ENCODE measurements around the gene YPEL5. TPM values are rescaled to one million over a fixed set of nuclear protein-coding genes. Genes with fewer than 3 reads are reported as not detected.
A peak's percentile ranks its signal among the peaks of the same experiment; 100 is the strongest.

YPEL5 gene
- total and polyA plus RNA-seq, 2 experiments from 2014 or later: 65.5 to 134 TPM

DNA sequence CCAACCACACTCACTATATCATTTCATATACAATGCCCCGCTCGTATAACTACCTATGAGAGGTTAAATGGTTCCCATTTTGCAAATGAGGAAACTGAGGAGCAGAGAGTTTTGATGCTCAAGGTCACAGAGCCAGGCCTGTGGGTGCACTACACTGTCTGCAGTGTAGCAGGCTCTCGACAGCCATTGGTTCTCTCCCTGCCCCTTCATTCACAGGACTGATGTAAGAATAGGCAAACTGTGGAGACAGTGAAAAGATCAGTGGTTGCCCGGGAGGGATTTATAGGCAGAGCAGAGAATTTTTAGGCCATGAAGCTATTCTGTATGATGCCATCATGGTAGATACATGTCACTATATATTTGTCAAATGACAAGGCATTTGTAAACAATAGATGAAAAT lies 45.5 kb downstream of the YPEL5 start:
- no peaks in the 10 kb centered on the region for H3K9me3 ChIP-seq (ENCODE audit: low read depth)
- TF ChIP-seq CTCF (IDR thresholded peaks at IDR 0.05; ENCODE audit: low read depth, low read length): no peak
- no peaks in the 10 kb centered on the region for H3K27me3 ChIP-seq
- DNase-seq (ENCODE audit: low read depth in 1 of 2, low spot score in 1 of 2): peak in 1 of 2 donors; percentile 41
- H3K4me3 ChIP-seq: no peak overlapping the region
- H3K4me1 ChIP-seq (ENCODE audit: low read depth): peaks cover 40% of the 10 kb centered on the region
- H3K36me3 ChIP-seq: no peaks in the 10 kb centered on the region
- peak overlapping the region; percentile 92 for H3K27ac ChIP-seq

DNA sequence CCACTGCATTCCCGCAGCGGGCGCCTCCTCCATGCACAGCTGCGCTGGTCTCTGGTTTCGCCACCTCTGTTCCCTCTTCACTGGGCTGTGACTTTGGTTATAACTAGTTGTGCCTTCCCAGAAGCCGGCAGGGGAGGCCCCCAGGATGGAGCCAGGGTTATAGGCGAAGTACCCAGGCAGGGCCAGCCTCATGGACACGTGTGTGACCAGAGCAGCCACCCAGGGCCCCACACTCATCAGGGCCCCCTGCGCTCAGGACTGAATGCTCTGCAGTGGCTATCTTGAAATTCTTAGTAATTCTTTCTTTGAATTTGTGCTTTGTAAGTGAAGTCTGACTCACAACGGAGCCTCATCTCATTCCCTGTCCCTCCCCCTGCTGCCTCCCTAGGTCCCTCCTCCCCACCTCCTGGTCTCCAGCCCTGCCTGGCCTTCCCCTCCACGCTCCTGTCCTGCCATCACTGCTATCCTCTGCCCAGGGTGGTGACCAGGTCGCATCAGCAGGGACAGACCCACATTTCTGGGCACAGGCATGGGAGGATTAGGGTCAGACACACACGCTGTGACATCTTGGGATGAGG lies 46.4 kb downstream of the YPEL5 start:
- H3K4me3 ChIP-seq: no peak overlapping the region
- H3K27ac ChIP-seq: peak overlapping the region; percentile 92
- TF ChIP-seq CTCF (IDR thresholded peaks at IDR 0.05; ENCODE audit: low read depth, low read length): no peak
- DNase-seq (ENCODE audit: low read depth in 1 of 2, low spot score in 1 of 2): peak in 1 of 2 donors; percentile 17
- no peaks in the 10 kb centered on the region for H3K36me3 ChIP-seq
- no peaks in the 10 kb centered on the region for H3K27me3 ChIP-seq
- no peaks in the 10 kb centered on the region for H3K9me3 ChIP-seq (ENCODE audit: low read depth)
- peaks cover 40% of the 10 kb centered on the region for H3K4me1 ChIP-seq (ENCODE audit: low read depth)

- Histone ChIP-seq H3K4me3 (no peak overlapping the region), H3K4me1 (ENCODE audit: low read depth) (peaks cover 40% of the 10 kb centered on the region), H3K27ac (peak overlapping the region; percentile 42), H3K9me3 (ENCODE audit: low read depth) (no peaks in the 10 kb centered on the region), H3K36me3 (no peaks in the 10 kb centered on the region), H3K27me3 (no peaks in the 10 kb centered on the region)
- DNase-seq (ENCODE audit: low read depth in 1 of 2, low spot score in 1 of 2): no peak
- no peak for TF ChIP-seq CTCF (IDR thresholded peaks at IDR 0.05; ENCODE audit: low read depth, low read length)
These were observed 47.6 kb downstream of the YPEL5 start for GRCh38 chr2:30194421-30194820.

GRCh38 chr2:30195016-30195415 lies 48.2 kb downstream of the YPEL5 start:
- H3K4me1 ChIP-seq (ENCODE audit: low read depth): peaks cover 40% of the 10 kb centered on the region
- peak overlapping the region; percentile 42 for H3K27ac ChIP-seq
- TF ChIP-seq CTCF (IDR thresholded peaks at IDR 0.05; ENCODE audit: low read depth, low read length): no peak
- H3K9me3 ChIP-seq (ENCODE audit: low read depth): no peaks in the 10 kb centered on the region
- no peaks in the 10 kb centered on the region for H3K27me3 ChIP-seq
- no peaks in the 10 kb centered on the region for H3K36me3 ChIP-seq
- no peak overlapping the region for H3K4me3 ChIP-seq
- no peak for DNase-seq (ENCODE audit: low read depth in 1 of 2, low spot score in 1 of 2)

- H3K27ac ChIP-seq: no peak overlapping the region
- H3K9me3 ChIP-seq (ENCODE audit: low read depth): no peaks in the 10 kb centered on the region
- no peak for TF ChIP-seq CTCF (IDR thresholded peaks at IDR 0.05; ENCODE audit: low read depth, low read length)
- H3K4me1 ChIP-seq (ENCODE audit: low read depth): peaks cover 31% of the 10 kb centered on the region
- no peaks in the 10 kb centered on the region for H3K36me3 ChIP-seq
- DNase-seq (ENCODE audit: low read depth in 1 of 2, low spot score in 1 of 2): no peak
- no peak overlapping the region for H3K4me3 ChIP-seq
- no peaks in the 10 kb centered on the region for H3K27me3 ChIP-seq
These were observed 50.9 kb downstream of the YPEL5 start for GRCh38 chr2:30197570-30198192.
